Bronchial epithelial cell (primary cell): ENCODE data around the gene INO80D. TPM values are rescaled to one million over a fixed set of nuclear protein-coding genes. Genes with fewer than 3 reads are reported as not detected.
"Not testable (repeated sequence)": the region's sequence is repeated elsewhere in the genome, so short reads cannot be mapped to it uniquely, and the experiment has no call there.

Experiments
- DNase-seq: peaks from one replicate; pipeline ENCODE4 v3.0.0-alpha.2; 2010; ENCODE audit warnings: low read depth
- FAIRE-seq: peaks from 2 replicates; lab custom pipeline; 2011; peaks lifted over from hg19 to GRCh38; lab: Jason Lieb, UNC
- H3K27me3 ChIP-seq: 2 replicates; pipeline ENCODE4 v1.5.1; 2011; ENCODE audit warnings: low read length; ENCODE audit not compliant: control insufficient read depth, insufficient read depth
- H3K36me3 ChIP-seq: 2 replicates; pipeline ENCODE4 v1.5.1; 2011; ENCODE audit warnings: low read length; ENCODE audit not compliant: control insufficient read depth, insufficient read depth
- H3K4me3 ChIP-seq: 2 replicates; pipeline ENCODE4 v1.5.1; 2011; ENCODE audit warnings: mild to moderate bottlenecking, low read depth, low read length, control low read depth
- CTCF ChIP-seq: IDR thresholded peaks from 2 replicates; pipeline ENCODE4 v1.5.1; 2011; ENCODE audit warnings: mild to moderate bottlenecking, moderate library complexity, low read length, control low read depth, inconsistent platforms; ENCODE audit not compliant: insufficient read depth, severe bottlenecking
- total RNA-seq: library from RNA; depleted of rRNA; stranded (reverse); fragments of >200 nt; gene quantifications from 2 replicates; pipeline ENCODE4 v1.2.1, GENCODE V29; 2014

INO80D gene
- total RNA-seq, 1 donor from 2014 or later = 7.6 TPM

- Histone ChIP-seq H3K4me3 (no peak overlapping the region), H3K27me3 (no peaks in the 10 kb centered on the region), H3K36me3 (peaks cover 9% of the 10 kb centered on the region)
- no peak for FAIRE-seq
- TF ChIP-seq CTCF = no peak
- DNase-seq = no peak
Observed at GRCh38 chr2:206051912-206052311, 34.1 kb downstream of the INO80D start.

- FAIRE-seq (no peak), DNase-seq (no peak)
- no peaks in the 10 kb centered on the region for H3K27me3 ChIP-seq
- no peak for TF ChIP-seq CTCF
- no peak overlapping the region for H3K4me3 ChIP-seq
- no peaks in the 10 kb centered on the region for H3K36me3 ChIP-seq
Observed at GRCh38 chr2:206049392-206049791, 36.6 kb downstream of the INO80D start.

- DNase-seq (no peak), FAIRE-seq (no peak)
- TF ChIP-seq CTCF = no peak
- Histone ChIP-seq H3K27me3 (no peaks in the 10 kb centered on the region), H3K4me3 (no peak overlapping the region), H3K36me3 (peaks cover 2% of the 10 kb centered on the region)
Observed at GRCh38 chr2:206045251-206045650, 40.7 kb downstream of the INO80D start.

- no peak for DNase-seq
- H3K36me3 ChIP-seq = peaks cover 2% of the 10 kb centered on the region
- no peaks in the 10 kb centered on the region for H3K27me3 ChIP-seq
- no peak for TF ChIP-seq CTCF
- no peak for FAIRE-seq
- no peak overlapping the region for H3K4me3 ChIP-seq
Observed at GRCh38 chr2:206040525-206040924, 45.4 kb downstream of the INO80D start.

GRCh38 chr2:206035393-206035792 is 50.6 kb downstream of the INO80D start:
- FAIRE-seq, DNase-seq, H3K4me3 ChIP-seq, H3K36me3 ChIP-seq, H3K27me3 ChIP-seq: not testable (repeated sequence)

- FAIRE-seq, H3K36me3 ChIP-seq, H3K4me3 ChIP-seq, H3K27me3 ChIP-seq, DNase-seq: not testable (repeated sequence)
Observed at GRCh38 chr2:206033452-206033851, 52.5 kb downstream of the INO80D start.

GRCh38 chr2:206031950-206032567 is 53.9 kb downstream of the INO80D start:
- Histone ChIP-seq H3K36me3 (peaks cover 9% of the 10 kb centered on the region), H3K4me3 (no peak overlapping the region), H3K27me3 (no peaks in the 10 kb centered on the region)
- FAIRE-seq = no peak
- no peak for TF ChIP-seq CTCF
- no peak for DNase-seq
